Measurements from ENCODE around the gene PHRF1.

The PHRF1 gene

GRCh38 chr11:576811-577610, 741 bp downstream of the PHRF1 start:
- Histone ChIP-seq H3K27ac (ENCODE audit: low read depth, low read length) (peak overlapping the region; percentile 68), H3K4me1 (ENCODE audit: control insufficient read depth, insufficient read depth, low read length) (peaks cover 12% of the 10 kb centered on the region), H3K27me3 (ENCODE audit: control insufficient read depth, insufficient read depth, low read length) (peaks cover 2% of the 10 kb centered on the region), H3K4me3 (ENCODE audit: low read length) (peak overlapping the region; percentile 92), H3K36me3 (ENCODE audit: control insufficient read depth, insufficient read depth, low read length) (peaks cover 4% of the 10 kb centered on the region), H3K9ac (ENCODE audit: low read length) (peak overlapping the region; percentile 67)

- H3K4me3 ChIP-seq (ENCODE audit: low read length), result peak overlapping the region; percentile 92
- H3K27ac ChIP-seq (ENCODE audit: low read depth, low read length), result no peak overlapping the region
- peaks cover 12% of the 10 kb centered on the region for H3K4me1 ChIP-seq (ENCODE audit: control insufficient read depth, insufficient read depth, low read length)
These were observed 1.3 kb downstream of the PHRF1 start for GRCh38 chr11:577611-577894.

GRCh38 chr11:578276-579035, 2.2 kb downstream of the PHRF1 start:
- Histone ChIP-seq H3K4me3 (ENCODE audit: low read length) (no peak overlapping the region), H3K4me1 (ENCODE audit: control insufficient read depth, insufficient read depth, low read length) (peaks cover 12% of the 10 kb centered on the region)

More at GRCh38 chr11:577611-577894, 1.3 kb downstream of the PHRF1 start:
- H3K27me3 ChIP-seq (ENCODE audit: control insufficient read depth, insufficient read depth, low read length), result peaks cover 2% of the 10 kb centered on the region
- peak overlapping the region; percentile 67 for H3K9ac ChIP-seq (ENCODE audit: low read length)
- H3K36me3 ChIP-seq (ENCODE audit: control insufficient read depth, insufficient read depth, low read length), result peaks cover 4% of the 10 kb centered on the region

GRCh38 chr11:579830-580601, 3.7 kb downstream of the PHRF1 start:
- Histone ChIP-seq H3K4me1 (ENCODE audit: control insufficient read depth, insufficient read depth, low read length) (peaks cover 12% of the 10 kb centered on the region), H3K36me3 (ENCODE audit: control insufficient read depth, insufficient read depth, low read length) (peaks cover 15% of the 10 kb centered on the region), H3K27me3 (ENCODE audit: control insufficient read depth, insufficient read depth, low read length) (no peaks in the 10 kb centered on the region), H3K9ac (ENCODE audit: low read length) (no peak overlapping the region), H3K4me3 (ENCODE audit: low read length) (no peak overlapping the region), H3K27ac (ENCODE audit: low read depth, low read length) (no peak overlapping the region)

More at GRCh38 chr11:578276-579035, 2.2 kb downstream of the PHRF1 start:
- Histone ChIP-seq H3K36me3 (ENCODE audit: control insufficient read depth, insufficient read depth, low read length) (peaks cover 7% of the 10 kb centered on the region), H3K9ac (ENCODE audit: low read length) (no peak overlapping the region), H3K27me3 (ENCODE audit: control insufficient read depth, insufficient read depth, low read length) (no peaks in the 10 kb centered on the region), H3K27ac (ENCODE audit: low read depth, low read length) (no peak overlapping the region)

- no peaks in the 10 kb centered on the region for H3K27me3 ChIP-seq (ENCODE audit: control insufficient read depth, insufficient read depth, low read length)
- peaks cover 15% of the 10 kb centered on the region for H3K36me3 ChIP-seq (ENCODE audit: control insufficient read depth, insufficient read depth, low read length)
- H3K4me3 ChIP-seq (ENCODE audit: low read length), result no peak overlapping the region
- H3K9ac ChIP-seq (ENCODE audit: low read length), result no peak overlapping the region
- H3K4me1 ChIP-seq (ENCODE audit: control insufficient read depth, insufficient read depth, low read length), result peaks cover 12% of the 10 kb centered on the region
- H3K27ac ChIP-seq (ENCODE audit: low read depth, low read length), result no peak overlapping the region
These were observed 5.1 kb downstream of the PHRF1 start for GRCh38 chr11:581342-581741.

- no peak overlapping the region for H3K9ac ChIP-seq (ENCODE audit: low read length)
- peaks cover 12% of the 10 kb centered on the region for H3K4me1 ChIP-seq (ENCODE audit: control insufficient read depth, insufficient read depth, low read length)
- no peaks in the 10 kb centered on the region for H3K27me3 ChIP-seq (ENCODE audit: control insufficient read depth, insufficient read depth, low read length)
- H3K36me3 ChIP-seq (ENCODE audit: control insufficient read depth, insufficient read depth, low read length), result peaks cover 16% of the 10 kb centered on the region
- H3K27ac ChIP-seq (ENCODE audit: low read depth, low read length), result no peak overlapping the region
- no peak overlapping the region for H3K4me3 ChIP-seq (ENCODE audit: low read length)
These were observed 5.5 kb downstream of the PHRF1 start for GRCh38 chr11:581752-582151.

GRCh38 chr11:584287-584686, 8.0 kb downstream of the PHRF1 start:
- Histone ChIP-seq H3K4me1 (ENCODE audit: control insufficient read depth, insufficient read depth, low read length) (peaks cover 2% of the 10 kb centered on the region), H3K27me3 (ENCODE audit: control insufficient read depth, insufficient read depth, low read length) (no peaks in the 10 kb centered on the region), H3K9ac (ENCODE audit: low read length) (no peak overlapping the region), H3K4me3 (ENCODE audit: low read length) (no peak overlapping the region), H3K27ac (ENCODE audit: low read depth, low read length) (no peak overlapping the region), H3K36me3 (ENCODE audit: control insufficient read depth, insufficient read depth, low read length) (peaks cover 25% of the 10 kb centered on the region)

- H3K9ac ChIP-seq (ENCODE audit: low read length), result no peak overlapping the region
- H3K4me3 ChIP-seq (ENCODE audit: low read length), result no peak overlapping the region
- no peak overlapping the region for H3K27ac ChIP-seq (ENCODE audit: low read depth, low read length)
- peaks cover 33% of the 10 kb centered on the region for H3K36me3 ChIP-seq (ENCODE audit: control insufficient read depth, insufficient read depth, low read length)
- H3K4me1 ChIP-seq (ENCODE audit: control insufficient read depth, insufficient read depth, low read length), result no peaks in the 10 kb centered on the region
- no peaks in the 10 kb centered on the region for H3K27me3 ChIP-seq (ENCODE audit: control insufficient read depth, insufficient read depth, low read length)
These were observed 10.4 kb downstream of the PHRF1 start for GRCh38 chr11:586376-587316.

GRCh38 chr11:587546-587945, 11.3 kb downstream of the PHRF1 start:
- Histone ChIP-seq H3K4me1 (ENCODE audit: control insufficient read depth, insufficient read depth, low read length) (no peaks in the 10 kb centered on the region), H3K4me3 (ENCODE audit: low read length) (no peak overlapping the region), H3K27me3 (ENCODE audit: control insufficient read depth, insufficient read depth, low read length) (no peaks in the 10 kb centered on the region), H3K9ac (ENCODE audit: low read length) (no peak overlapping the region), H3K27ac (ENCODE audit: low read depth, low read length) (no peak overlapping the region), H3K36me3 (ENCODE audit: control insufficient read depth, insufficient read depth, low read length) (peaks cover 34% of the 10 kb centered on the region)

- Histone ChIP-seq H3K27me3 (ENCODE audit: control insufficient read depth, insufficient read depth, low read length) (no peaks in the 10 kb centered on the region), H3K9ac (ENCODE audit: low read length) (no peak overlapping the region), H3K36me3 (ENCODE audit: control insufficient read depth, insufficient read depth, low read length) (peaks cover 37% of the 10 kb centered on the region), H3K27ac (ENCODE audit: low read depth, low read length) (no peak overlapping the region), H3K4me1 (ENCODE audit: control insufficient read depth, insufficient read depth, low read length) (no peaks in the 10 kb centered on the region), H3K4me3 (ENCODE audit: low read length) (no peak overlapping the region)
These were observed 11.7 kb downstream of the PHRF1 start for GRCh38 chr11:587978-588380.

GRCh38 chr11:589798-590197, 13.5 kb downstream of the PHRF1 start:
- Histone ChIP-seq H3K4me3 (ENCODE audit: low read length) (no peak overlapping the region), H3K36me3 (ENCODE audit: control insufficient read depth, insufficient read depth, low read length) (peaks cover 39% of the 10 kb centered on the region), H3K27ac (ENCODE audit: low read depth, low read length) (no peak overlapping the region), H3K9ac (ENCODE audit: low read length) (no peak overlapping the region), H3K4me1 (ENCODE audit: control insufficient read depth, insufficient read depth, low read length) (no peaks in the 10 kb centered on the region), H3K27me3 (ENCODE audit: control insufficient read depth, insufficient read depth, low read length) (no peaks in the 10 kb centered on the region)

All from rectal smooth muscle tissue (tissue), 1 donor.